ENCODE results near the gene NT5C3A. TPM values are rescaled to one million over a fixed set of nuclear protein-coding genes. Genes with fewer than 3 reads are reported as not detected.

The NT5C3A gene
- total and polyA plus RNA-seq, 8 donors, result 21.8 to 45.8 (median 39.0) TPM

- no peak for TF ChIP-seq CTCF (IDR thresholded peaks at IDR 0.05)
- Histone ChIP-seq H3K27ac (peak overlapping the region in 1 of 2 donors; percentile 51), H3K36me3 (no peaks in the 10 kb centered on the region), H3K4me1 (peaks cover 8 to 56% of the 10 kb centered on the region in 2 donors), H3K9me3 (no peaks in the 10 kb centered on the region), H3K27me3 (no peaks in the 10 kb centered on the region), H3K4me3 (no peak overlapping the region)
- DNase-seq (no peak), ATAC-seq (no peak)
- intact Hi-C loops (cut with DNase I), result no loop called here
Measured at GRCh38 chr7:33053721-33054120, 8.9 kb downstream of the NT5C3A start.

GRCh38 chr7:33050535-33051318, 11.8 kb downstream of the NT5C3A start:
- ATAC-seq (peak; percentile 89), DNase-seq (peak in 2 of 4 donors; percentile 57 to 74)
- no peaks in the 10 kb centered on the region for H3K27me3 ChIP-seq
- H3K27ac ChIP-seq, result peak overlapping the region; percentile 71 to 92
- H3K4me3 ChIP-seq, result peak overlapping the region in 1 of 2 donors; percentile 22
- peaks cover 8 to 68% of the 10 kb centered on the region in 2 donors for H3K4me1 ChIP-seq
- intact Hi-C loops (cut with DNase I), result no loop called here
- no peaks in the 10 kb centered on the region for H3K9me3 ChIP-seq
- TF ChIP-seq CTCF (IDR thresholded peaks at IDR 0.05), result peak; percentile 52 to 65
- H3K36me3 ChIP-seq, result no peaks in the 10 kb centered on the region

DNA sequence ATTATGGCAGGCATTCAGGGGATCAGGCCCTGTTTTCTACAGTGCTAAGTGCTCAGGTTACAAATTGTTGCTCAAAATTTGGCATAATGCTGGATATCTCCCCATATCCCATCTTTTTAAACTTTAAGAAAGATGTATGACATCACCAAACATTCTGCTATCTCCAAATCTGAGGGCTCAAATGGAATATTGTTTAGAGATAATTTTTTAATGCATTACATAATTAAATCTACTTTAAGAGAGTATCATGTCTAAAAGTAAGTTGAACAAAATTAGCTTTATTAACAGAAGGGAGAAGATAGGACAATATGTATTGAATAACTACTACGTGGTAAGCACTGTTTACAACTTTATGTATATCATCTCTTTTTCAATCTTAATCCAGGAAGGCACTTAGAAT, 13.9 kb downstream of the NT5C3A start:
- Histone ChIP-seq H3K27ac (peak overlapping the region in 1 of 2 donors; percentile 92), H3K4me1 (peaks cover 8 to 72% of the 10 kb centered on the region in 2 donors), H3K36me3 (no peaks in the 10 kb centered on the region), H3K27me3 (no peaks in the 10 kb centered on the region), H3K9me3 (no peaks in the 10 kb centered on the region), H3K4me3 (no peak overlapping the region)
- no peak for ATAC-seq
- no peak for TF ChIP-seq CTCF (IDR thresholded peaks at IDR 0.05)
- no peak for DNase-seq
- intact Hi-C loops (cut with DNase I), result no loop called here

- intact Hi-C loops (cut with DNase I), result no loop called here
- peaks cover 8 to 77% of the 10 kb centered on the region in 2 donors for H3K4me1 ChIP-seq
- H3K4me3 ChIP-seq, result no peak overlapping the region
- no peak for DNase-seq
- H3K36me3 ChIP-seq, result no peaks in the 10 kb centered on the region
- no peak for TF ChIP-seq CTCF (IDR thresholded peaks at IDR 0.05)
- no peak for ATAC-seq
- H3K27me3 ChIP-seq, result no peaks in the 10 kb centered on the region
- H3K27ac ChIP-seq, result no peak overlapping the region
- H3K9me3 ChIP-seq, result no peaks in the 10 kb centered on the region
Measured at GRCh38 chr7:33048257-33048656, 14.3 kb downstream of the NT5C3A start.

DNA sequence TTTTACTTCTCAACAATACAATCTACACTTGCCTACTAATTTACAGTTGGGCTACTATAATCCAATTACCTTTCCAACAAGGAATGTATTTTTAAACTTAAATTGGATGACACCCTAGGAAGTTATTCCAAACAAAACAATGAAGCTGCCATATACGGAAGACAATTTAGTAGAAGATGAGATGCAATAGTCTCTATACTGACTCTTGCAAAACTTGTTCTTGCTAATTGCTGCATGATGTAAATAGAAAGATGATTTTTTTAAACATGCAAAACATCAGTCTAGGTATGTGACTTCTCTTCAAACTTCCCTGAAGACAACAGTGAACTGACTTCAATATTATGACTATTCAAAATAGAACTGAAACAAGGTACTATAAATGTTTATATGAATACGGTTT, 17.6 kb downstream of the NT5C3A start:
- no peaks in the 10 kb centered on the region for H3K36me3 ChIP-seq
- no peaks in the 10 kb centered on the region for H3K27me3 ChIP-seq
- no peak for TF ChIP-seq CTCF (IDR thresholded peaks at IDR 0.05)
- H3K27ac ChIP-seq, result no peak overlapping the region
- H3K4me1 ChIP-seq, result peaks cover 0 to 87% of the 10 kb centered on the region in 2 donors
- no peak for ATAC-seq
- H3K4me3 ChIP-seq, result no peak overlapping the region
- intact Hi-C loops (cut with DNase I), result no loop called here
- no peaks in the 10 kb centered on the region for H3K9me3 ChIP-seq
- no peak for DNase-seq
